Mononuclear cell (primary cell): ENCODE measurements around the gene WDR45B. TPM values are rescaled to one million over a fixed set of nuclear protein-coding genes. Genes with fewer than 3 reads are reported as not detected.

Experiments used
- H3K27me3 ChIP-seq: 2 replicates; pipeline ENCODE4 v1.6.0; 2011; ENCODE audit warnings: low read length, control low read depth; ENCODE audit not compliant: insufficient read depth
- H3K4me1 ChIP-seq: 2 replicates; pipeline ENCODE4 v1.5.1; 2011; ENCODE audit warnings: mild to moderate bottlenecking, low read length, control low read depth; ENCODE audit not compliant: insufficient read depth
- H3K4me3 ChIP-seq: 2 replicates; pipeline ENCODE4 v1.5.1; 2011; ENCODE audit warnings: mild to moderate bottlenecking, low read length, moderate library complexity
- H3K9me3 ChIP-seq: 2 replicates; pipeline ENCODE4 v1.5.1; 2011; ENCODE audit warnings: low read depth, mild to moderate bottlenecking, control low read depth, low read length
- total RNA-seq: library from RNA; depleted of rRNA; stranded (reverse); fragments of >200 nt; gene quantifications from one replicate; pipeline ENCODE4 v1.2.3, GENCODE V29; 2012

WDR45B gene
- total RNA-seq: 73.3 TPM

GRCh38 chr17:82648165-82648668 is at the start of gene WDR45B:
TSS of gene WDR45B (minus strand) at chr17:82648444. CDS start at chr17:82648340, 104 bp downstream.
- H3K4me3 ChIP-seq: peak within 1 kb of the TSS; percentile 80
- H3K4me1 ChIP-seq: peaks cover 31% of the 10 kb centered on the region
- H3K27me3 ChIP-seq: no peaks in the 10 kb centered on the region
- H3K9me3 ChIP-seq: no peaks in the 10 kb centered on the region

GRCh38 chr17:82697808-82698064 is 49.5 kb upstream of the WDR45B start:
- Histone ChIP-seq H3K27me3 (peaks cover 5% of the 10 kb centered on the region), H3K4me3 (no peak overlapping the region), H3K4me1 (peaks cover 16% of the 10 kb centered on the region), H3K9me3 (no peaks in the 10 kb centered on the region)

- peaks cover 5% of the 10 kb centered on the region for H3K27me3 ChIP-seq
- peaks cover 16% of the 10 kb centered on the region for H3K4me1 ChIP-seq
- H3K9me3 ChIP-seq: no peaks in the 10 kb centered on the region
- H3K4me3 ChIP-seq: no peak overlapping the region
Observed at GRCh38 chr17:82696916-82697807, 48.9 kb upstream of the WDR45B start.

- peaks cover 16% of the 10 kb centered on the region for H3K4me1 ChIP-seq
- no peaks in the 10 kb centered on the region for H3K9me3 ChIP-seq
- no peak overlapping the region for H3K4me3 ChIP-seq
- H3K27me3 ChIP-seq: peaks cover 5% of the 10 kb centered on the region
Observed at GRCh38 chr17:82696259-82696658, 48.0 kb upstream of the WDR45B start.

GRCh38 chr17:82694647-82695046 is 46.4 kb upstream of the WDR45B start:
- no peak overlapping the region for H3K4me3 ChIP-seq
- H3K4me1 ChIP-seq: peaks cover 16% of the 10 kb centered on the region
- no peaks in the 10 kb centered on the region for H3K9me3 ChIP-seq
- peaks cover 5% of the 10 kb centered on the region for H3K27me3 ChIP-seq

GRCh38 chr17:82693168-82693867 is 45.1 kb upstream of the WDR45B start:
- H3K4me1 ChIP-seq: peaks cover 11% of the 10 kb centered on the region
- no peak overlapping the region for H3K4me3 ChIP-seq
- peaks cover 5% of the 10 kb centered on the region for H3K27me3 ChIP-seq
- H3K9me3 ChIP-seq: no peaks in the 10 kb centered on the region

- H3K4me1 ChIP-seq: peaks cover 3% of the 10 kb centered on the region
- no peak overlapping the region for H3K4me3 ChIP-seq
- peaks cover 3% of the 10 kb centered on the region for H3K27me3 ChIP-seq
- H3K9me3 ChIP-seq: no peaks in the 10 kb centered on the region
Observed at GRCh38 chr17:82692268-82692667, 44.0 kb upstream of the WDR45B start.

GRCh38 chr17:82691714-82692113 is 43.5 kb upstream of the WDR45B start:
- no peaks in the 10 kb centered on the region for H3K9me3 ChIP-seq
- H3K4me3 ChIP-seq: no peak overlapping the region
- H3K4me1 ChIP-seq: no peaks in the 10 kb centered on the region
- H3K27me3 ChIP-seq: no peaks in the 10 kb centered on the region

GRCh38 chr17:82690786-82691489 is 42.7 kb upstream of the WDR45B start:
- H3K9me3 ChIP-seq: no peaks in the 10 kb centered on the region
- H3K27me3 ChIP-seq: no peaks in the 10 kb centered on the region
- H3K4me3 ChIP-seq: no peak overlapping the region
- no peaks in the 10 kb centered on the region for H3K4me1 ChIP-seq

GRCh38 chr17:82689077-82689476 is 40.8 kb upstream of the WDR45B start:
- H3K4me1 ChIP-seq: no peaks in the 10 kb centered on the region
- H3K27me3 ChIP-seq: no peaks in the 10 kb centered on the region
- no peaks in the 10 kb centered on the region for H3K9me3 ChIP-seq
- H3K4me3 ChIP-seq: no peak overlapping the region

GRCh38 chr17:82687871-82688270 is 39.6 kb upstream of the WDR45B start:
- Histone ChIP-seq H3K4me1 (no peaks in the 10 kb centered on the region), H3K27me3 (no peaks in the 10 kb centered on the region), H3K4me3 (no peak overlapping the region), H3K9me3 (no peaks in the 10 kb centered on the region)

- no peak overlapping the region for H3K4me3 ChIP-seq
- H3K27me3 ChIP-seq: no peaks in the 10 kb centered on the region
Observed at GRCh38 chr17:82687375-82687861, 39.2 kb upstream of the WDR45B start.

GRCh38 chr17:82686366-82687324 is 38.4 kb upstream of the WDR45B start:
- Histone ChIP-seq H3K4me1 (no peaks in the 10 kb centered on the region), H3K9me3 (peaks cover 5% of the 10 kb centered on the region), H3K4me3 (no peak overlapping the region), H3K27me3 (no peaks in the 10 kb centered on the region)

More at GRCh38 chr17:82687375-82687861, 39.2 kb upstream of the WDR45B start:
- Histone ChIP-seq H3K4me1 (no peaks in the 10 kb centered on the region), H3K9me3 (no peaks in the 10 kb centered on the region)

GRCh38 chr17:82685291-82685690 is 37.0 kb upstream of the WDR45B start:
- no peaks in the 10 kb centered on the region for H3K4me1 ChIP-seq
- peaks cover 11% of the 10 kb centered on the region for H3K9me3 ChIP-seq
- H3K27me3 ChIP-seq: no peaks in the 10 kb centered on the region
- no peak overlapping the region for H3K4me3 ChIP-seq
